Activated CD4-positive, alpha-beta memory T cell treated with anti-CD3 and anti-CD28 coated beads for 36 hours (primary cell): ENCODE results near the gene FKBP2. TPM values are rescaled to one million over a fixed set of nuclear protein-coding genes. Genes with fewer than 3 reads are reported as not detected.

ENCODE experiments used
- CTCF ChIA-PET: fragments of 350-600 bp; sonication (Branson Sonifier 250); formaldehyde crosslinking; loops from one replicate; lab custom pipeline; 2021; ENCODE audit warnings: antibody characterized with exemption, inconsistent platforms; lab: Charles Lee
- POLR2A ChIA-PET: fragments of 350-600 bp; sonication (Branson Sonifier 250); formaldehyde crosslinking; loops from one replicate; lab custom pipeline; 2021; ENCODE audit warnings: antibody characterized with exemption; lab: Charles Lee
- DNase-seq: peaks from one replicate; pipeline ENCODE4 v3.0.0-alpha.2; 2020
- H3K27ac Mint-ChIP-seq: one replicate; pipeline ENCODE4 v1.8.0; 2021; ENCODE audit warnings: mixed read lengths
- H3K27me3 Mint-ChIP-seq: one replicate; pipeline ENCODE4 v1.8.0; 2021; ENCODE audit warnings: mixed read lengths
- H3K36me3 Mint-ChIP-seq: one replicate; pipeline ENCODE4 v1.8.0; 2021; ENCODE audit warnings: mixed read lengths
- H3K4me1 Mint-ChIP-seq: one replicate; pipeline ENCODE4 v1.8.0; 2021; ENCODE audit warnings: low read depth, mixed read lengths
- H3K4me3 Mint-ChIP-seq: one replicate; pipeline ENCODE4 v1.8.0; 2021; ENCODE audit warnings: mild to moderate bottlenecking, mixed read lengths
- H3K9me3 Mint-ChIP-seq: one replicate; pipeline ENCODE4 v1.8.0; 2021; ENCODE audit warnings: mixed read lengths
- intact Hi-C: fragments of 100-400 bp; cut with micrococcal nuclease; formaldehyde crosslinking; loops from one replicate; pipeline ENCODE4 v1.15.1; 2023
- total RNA-seq, 2 experiments: library from RNA; stranded (reverse); gene quantifications; one replicate each; pipeline ENCODE4 v1.2.3, GENCODE V29; 2021

The FKBP2 gene
- total RNA-seq, 2 experiments from 2014 or later = 28.7 to 34.9 TPM

DNA sequence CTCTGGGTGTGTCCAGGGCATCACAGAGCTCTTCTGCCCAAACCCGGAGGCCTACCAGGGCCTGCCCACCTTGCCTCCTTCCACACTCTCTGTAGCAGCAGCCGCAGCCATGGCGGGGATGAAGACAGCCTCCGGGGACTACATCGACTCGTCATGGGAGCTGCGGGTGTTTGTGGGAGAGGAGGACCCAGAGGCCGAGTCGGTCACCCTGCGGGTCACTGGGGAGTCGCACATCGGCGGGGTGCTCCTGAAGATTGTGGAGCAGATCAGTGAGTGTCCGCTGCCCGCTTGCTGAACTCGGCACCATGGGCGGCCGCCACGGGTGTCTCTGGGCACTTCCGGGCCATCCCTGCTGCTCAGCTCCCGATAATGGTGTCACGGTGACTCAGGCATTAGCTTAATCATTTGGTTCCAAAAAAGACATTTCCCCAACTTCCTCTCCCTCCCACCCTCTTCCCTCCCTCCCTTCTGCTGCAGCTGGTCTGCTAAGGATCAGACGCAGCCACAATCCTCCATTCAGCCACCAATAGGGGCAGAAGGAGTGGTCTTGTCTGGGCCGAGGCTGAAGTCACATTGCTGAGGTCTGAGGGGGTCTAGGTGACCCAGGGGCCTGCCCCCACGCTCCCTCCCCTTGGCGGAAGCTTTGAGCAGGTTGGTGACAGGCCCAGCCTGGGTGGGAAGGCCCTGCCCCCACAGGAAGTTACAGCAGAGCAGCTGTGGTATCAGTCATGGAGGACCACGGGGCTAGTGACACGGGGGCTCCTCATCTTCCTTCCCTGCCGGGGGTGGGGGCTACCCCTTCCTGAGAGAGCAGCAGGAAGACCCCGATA, 33.4 kb upstream of the FKBP2 start:
- H3K27ac Mint-ChIP-seq = peak overlapping the region; percentile 99
- ChIA-PET CTCF (interaction anchor here (1.2 to 6.5 kb wide), 9 partner anchors 18 to 110 kb away, joined by 3 to 106 read pairs (median 12); partner anchors contain the start of genes CATSPERZ, ESRRA, NUDT22 and PPP1R14B), POLR2A (interaction anchor here (0.6 to 5.5 kb wide), 16 partner anchors 7 to 565 kb away, joined by 3 to 111 read pairs (median 11); partner anchors contain the start of genes ESRRA, FKBP2, NUDT22 and PRDX5)
- H3K27me3 Mint-ChIP-seq = no peaks in the 10 kb centered on the region
- DNase-seq = peak; percentile 93
- H3K36me3 Mint-ChIP-seq = peaks cover 59% of the 10 kb centered on the region
- H3K9me3 Mint-ChIP-seq = no peaks in the 10 kb centered on the region
- peaks cover 52% of the 10 kb centered on the region for H3K4me1 Mint-ChIP-seq
- intact Hi-C loops = loop anchor here (1.0 kb wide), 6 partner anchors 19 to 98 kb away; partner anchors contain the start of genes DNAJC4, ESRRA, NUDT22 and TRPT1
- H3K4me3 Mint-ChIP-seq = peak overlapping the region; percentile 96

DNA sequence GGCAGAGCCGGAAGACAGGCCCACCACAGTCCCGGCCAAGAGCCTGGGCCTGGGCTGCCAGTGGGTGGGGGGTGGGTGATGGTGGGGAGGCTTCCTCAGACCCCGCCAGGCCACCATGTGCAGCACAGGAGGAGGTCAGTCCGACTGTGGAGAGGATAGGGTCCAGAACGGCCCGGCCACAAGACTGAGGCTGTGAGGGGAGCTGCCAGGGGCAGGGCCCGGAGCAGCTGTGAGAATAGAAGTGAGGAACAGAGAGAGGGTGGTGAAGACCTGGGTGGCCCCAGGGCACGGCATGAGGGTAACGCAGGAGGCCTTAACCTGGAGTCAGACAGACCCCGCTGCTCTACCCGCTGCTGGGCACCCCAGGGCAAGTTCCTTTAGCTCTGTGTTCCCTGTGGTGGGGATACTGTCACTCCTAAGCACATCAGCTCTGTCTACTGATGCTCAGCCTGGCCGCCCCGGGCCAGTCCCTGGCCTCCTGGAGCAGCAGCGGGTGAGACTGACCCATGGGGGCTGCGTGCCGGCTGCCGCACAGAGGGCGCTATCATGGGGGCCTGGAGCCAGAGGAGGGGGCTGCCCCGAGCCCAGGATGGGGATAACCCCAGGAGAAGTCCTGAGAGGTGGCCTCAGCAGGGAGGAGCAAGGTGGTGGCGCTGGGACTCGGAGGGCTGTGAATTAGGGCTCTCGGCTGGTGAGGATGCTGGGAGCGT, 32.7 kb upstream of the FKBP2 start:
- no peak for DNase-seq

DNA sequence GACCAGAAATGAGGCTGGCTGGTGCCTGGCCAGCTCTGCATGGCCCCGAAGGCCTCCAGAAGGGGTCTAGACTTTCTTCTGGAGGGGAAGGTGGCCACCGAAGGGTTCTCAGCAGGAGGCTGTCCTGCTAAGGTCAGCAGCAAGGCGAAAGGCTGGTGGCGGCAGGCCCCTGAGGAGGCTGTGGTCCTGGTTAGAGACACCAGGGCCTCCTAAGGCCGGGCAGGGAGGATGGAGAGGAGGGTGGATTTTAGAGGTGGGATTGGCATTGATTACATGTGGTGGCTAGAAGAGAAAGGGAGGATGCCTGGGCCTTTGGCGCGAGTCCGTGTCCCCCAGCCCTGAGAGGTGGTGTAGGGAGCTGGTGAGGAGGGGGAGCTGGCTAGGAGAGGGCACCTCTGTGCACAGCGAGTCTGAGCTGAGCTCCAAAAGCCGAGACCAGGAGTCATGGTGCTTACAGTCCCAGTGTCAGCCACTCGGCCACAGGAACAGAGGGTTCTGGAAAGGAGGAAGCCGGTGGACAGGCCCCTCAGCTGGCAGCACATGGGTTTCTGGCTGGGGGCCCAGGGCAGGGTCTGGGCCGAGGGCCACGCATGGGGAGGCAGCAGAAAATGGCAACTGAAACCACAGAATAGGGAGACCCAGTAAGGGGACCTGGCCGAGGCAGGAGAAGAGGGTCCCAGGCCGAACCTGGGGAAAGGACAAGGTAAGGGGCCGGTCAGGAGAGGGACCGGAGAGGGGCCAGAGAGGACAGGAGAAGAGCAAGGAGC, 31.9 kb upstream of the FKBP2 start:
- Mint-ChIP-seq H3K27me3 (no peaks in the 10 kb centered on the region), H3K4me1 (peaks cover 48% of the 10 kb centered on the region), H3K27ac (peak overlapping the region; percentile 99), H3K9me3 (no peaks in the 10 kb centered on the region), H3K36me3 (peaks cover 51% of the 10 kb centered on the region), H3K4me3 (peak overlapping the region; percentile 96)
- no peak for DNase-seq
- POLR2A ChIA-PET = interaction anchor here (0.8 to 5.5 kb wide), 5 partner anchors 16 to 124 kb away, joined by 3 to 111 read pairs (median 36); partner anchors contain the start of genes NUDT22, STIP1 and TRPT1
- CTCF ChIA-PET = interaction anchor here (0.6 to 6.5 kb wide), 8 partner anchors 16 to 1455 kb away, joined by 3 to 106 read pairs (median 6); partner anchors contain the start of genes CATSPERZ, ESRRA, NUDT22 and STIP1
- intact Hi-C loops = no loop called here

More for the DNA sequence above, 32.7 kb upstream of the FKBP2 start:
- Mint-ChIP-seq H3K27ac (peak overlapping the region; percentile 99), H3K9me3 (no peaks in the 10 kb centered on the region), H3K4me1 (peaks cover 50% of the 10 kb centered on the region), H3K36me3 (peaks cover 54% of the 10 kb centered on the region), H3K4me3 (peak overlapping the region; percentile 96), H3K27me3 (no peaks in the 10 kb centered on the region)
- POLR2A ChIA-PET = interaction anchor here (1.0 to 5.5 kb wide), 13 partner anchors 17 to 125 kb away, joined by 3 to 111 read pairs (median 13); partner anchors contain the start of genes ESRRA, FKBP2, NUDT22 and PRDX5
- CTCF ChIA-PET = interaction anchor here (0.6 to 6.5 kb wide), 11 partner anchors 17 to 1454 kb away, joined by 3 to 106 read pairs (median 7); partner anchors contain the start of genes CATSPERZ, ESRRA, NUDT22 and PPP1R14B
- intact Hi-C loops = no loop called here

DNA sequence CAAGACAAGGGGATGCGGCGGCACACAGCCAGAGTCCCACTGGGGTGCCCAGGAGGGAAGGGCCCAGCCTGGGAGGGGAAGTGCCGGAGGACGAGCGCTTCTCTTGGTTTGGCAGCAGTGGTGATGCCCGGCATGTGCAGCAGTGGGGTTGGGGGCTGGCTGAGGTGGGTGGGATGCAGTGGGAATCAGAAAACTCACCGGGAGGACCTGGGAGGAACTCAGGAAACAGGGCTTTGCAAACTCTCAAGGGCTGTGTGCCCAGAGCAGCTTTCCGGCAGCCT, 31.4 kb upstream of the FKBP2 start:
- Mint-ChIP-seq H3K27me3 (no peaks in the 10 kb centered on the region), H3K36me3 (peaks cover 50% of the 10 kb centered on the region), H3K4me3 (no peak overlapping the region), H3K27ac (peak overlapping the region; percentile 28), H3K4me1 (peaks cover 45% of the 10 kb centered on the region), H3K9me3 (no peaks in the 10 kb centered on the region)
- ChIA-PET POLR2A (interaction anchor here (0.8 to 5.5 kb wide), 2 partner anchors 16 to 34 kb away, joined by 3 to 66 read pairs; partner anchors contain the start of genes NUDT22 and TRPT1), CTCF (interaction anchor here (0.9 to 6.5 kb wide), 3 partner anchors 16 to 93 kb away, joined by 3 to 106 read pairs (median 38); partner anchors contain the start of genes CATSPERZ, ESRRA, NUDT22 and TRPT1)
- no peak for DNase-seq
- intact Hi-C loops = no loop called here

DNA sequence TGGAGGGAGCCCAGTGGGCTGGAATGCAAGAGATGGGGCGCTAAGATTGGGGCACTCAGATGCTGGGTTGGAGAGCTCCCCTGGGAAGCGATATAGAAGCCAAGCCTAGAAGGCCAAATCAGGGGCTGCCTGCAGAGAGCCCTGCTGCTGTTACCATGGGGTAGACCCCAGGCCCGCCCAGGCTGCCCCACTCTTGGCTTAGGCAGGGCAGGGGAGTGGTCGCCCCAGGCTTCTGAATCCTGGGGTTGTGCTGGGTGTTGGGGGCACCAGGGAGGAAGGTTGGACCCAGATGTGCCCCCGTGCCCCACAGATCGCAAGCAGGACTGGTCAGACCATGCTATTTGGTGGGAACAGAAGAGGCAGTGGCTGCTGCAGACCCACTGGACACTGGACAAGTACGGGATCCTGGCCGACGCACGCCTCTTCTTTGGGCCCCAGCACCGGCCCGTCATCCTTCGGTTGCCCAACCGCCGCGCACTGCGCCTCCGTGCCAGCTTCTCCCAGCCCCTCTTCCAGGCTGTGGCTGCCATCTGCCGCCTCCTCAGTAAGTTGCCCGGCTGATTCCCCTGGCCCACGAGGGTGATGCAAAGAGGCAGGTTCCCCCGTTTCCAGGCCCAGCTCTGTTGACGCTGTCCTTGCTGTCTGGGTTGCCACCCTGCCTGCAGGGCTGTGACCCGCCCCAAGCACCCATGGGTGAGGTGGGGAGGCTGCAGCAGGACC, 30.4 kb upstream of the FKBP2 start:
- Mint-ChIP-seq H3K27me3 (no peaks in the 10 kb centered on the region), H3K4me3 (no peak overlapping the region), H3K4me1 (peaks cover 47% of the 10 kb centered on the region), H3K9me3 (no peaks in the 10 kb centered on the region), H3K36me3 (peaks cover 54% of the 10 kb centered on the region), H3K27ac (peak overlapping the region; percentile 28)
- intact Hi-C loops = no loop called here
- no peak for DNase-seq
- ChIA-PET POLR2A (interaction anchor here (5.5 kb wide), 1 partner anchor 15 kb away, joined by 66 read pairs; the partner anchor contains the start of genes NUDT22 and TRPT1), CTCF (interaction anchor here (0.9 kb wide), 1 partner anchor 16 kb away, joined by 3 read pairs; the partner anchor contains the start of gene NUDT22)

DNA sequence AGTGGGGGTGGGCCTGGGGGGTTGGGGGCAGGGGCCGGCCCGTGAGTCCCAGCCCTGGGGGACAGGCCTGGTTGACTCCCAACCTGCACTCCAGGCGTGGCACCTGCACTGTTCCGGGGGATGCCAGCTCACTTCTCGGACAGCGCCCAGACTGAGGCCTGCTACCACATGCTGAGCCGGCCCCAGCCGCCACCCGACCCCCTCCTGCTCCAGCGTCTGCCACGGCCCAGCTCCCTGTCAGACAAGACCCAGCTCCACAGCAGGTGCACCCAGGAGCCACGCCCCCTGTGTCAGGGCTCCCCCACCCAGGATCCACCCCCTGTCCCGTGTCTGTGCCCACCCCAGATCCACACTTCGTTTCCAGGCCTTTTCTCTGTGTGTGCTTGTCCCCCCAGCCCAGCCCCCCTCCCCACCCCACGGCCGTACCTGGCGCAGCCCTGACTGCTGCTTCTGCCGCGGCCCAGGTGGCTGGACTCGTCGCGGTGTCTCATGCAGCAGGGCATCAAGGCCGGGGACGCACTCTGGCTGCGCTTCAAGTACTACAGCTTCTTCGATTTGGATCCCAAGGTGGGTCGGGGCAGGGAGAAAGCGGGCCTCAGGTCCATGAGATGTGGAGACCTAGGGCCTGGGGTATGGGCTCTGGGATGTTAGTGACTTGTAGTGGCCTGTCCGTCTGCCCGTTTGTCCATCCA, 29.6 kb upstream of the FKBP2 start:
- H3K36me3 Mint-ChIP-seq = peaks cover 54% of the 10 kb centered on the region
- no peaks in the 10 kb centered on the region for H3K9me3 Mint-ChIP-seq
- peaks cover 38% of the 10 kb centered on the region for H3K4me1 Mint-ChIP-seq
- DNase-seq = no peak
- H3K27ac Mint-ChIP-seq = no peak overlapping the region
- CTCF ChIA-PET = interaction anchor here (1.1 kb wide), 1 partner anchor 48 kb away, joined by 3 read pairs; no protein-coding TSS in a partner anchor
- POLR2A ChIA-PET = interaction anchor here (5.5 kb wide), 1 partner anchor 14 kb away, joined by 66 read pairs; the partner anchor contains the start of genes NUDT22 and TRPT1
- intact Hi-C loops = no loop called here
- H3K27me3 Mint-ChIP-seq = no peaks in the 10 kb centered on the region
- no peak overlapping the region for H3K4me3 Mint-ChIP-seq

DNA sequence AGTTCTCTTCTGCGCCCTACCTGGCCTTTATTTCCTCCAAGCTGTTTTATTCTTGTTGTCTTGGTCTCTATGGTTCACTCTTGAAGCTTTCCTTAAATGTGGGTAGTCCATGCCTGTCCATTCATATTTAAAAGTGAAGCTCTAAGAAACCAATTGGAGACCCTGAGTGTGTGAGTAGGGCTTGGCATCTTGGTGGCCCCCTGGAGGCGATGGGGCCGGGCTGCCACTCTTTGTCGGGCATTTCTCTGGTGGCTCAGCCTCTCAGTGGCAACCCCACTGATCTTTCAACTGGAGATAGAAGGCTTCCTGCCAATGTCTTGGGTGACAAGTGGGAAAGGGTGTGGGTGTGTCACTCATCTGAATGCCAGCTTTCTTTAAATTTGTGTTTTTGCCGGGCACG, 24.0 kb upstream of the FKBP2 start:
- H3K36me3 Mint-ChIP-seq = peaks cover 35% of the 10 kb centered on the region
- no peaks in the 10 kb centered on the region for H3K27me3 Mint-ChIP-seq
- no peak overlapping the region for H3K4me3 Mint-ChIP-seq
- intact Hi-C loops = no loop called here
- H3K9me3 Mint-ChIP-seq = no peaks in the 10 kb centered on the region
- H3K27ac Mint-ChIP-seq = no peak overlapping the region
- H3K4me1 Mint-ChIP-seq = peaks cover 19% of the 10 kb centered on the region
- DNase-seq = no peak
- CTCF ChIA-PET = interaction anchor here (0.6 to 1.8 kb wide), 4 partner anchors 8 to 86 kb away, joined by 3 to 9 read pairs (median 3); partner anchors contain the start of genes FERMT3, NUDT22 and TRPT1
- POLR2A ChIA-PET = interaction anchor here (1.5 to 2.8 kb wide), 2 partner anchors 7 to 10 kb away, joined by 5 to 15 read pairs; no protein-coding TSS in a partner anchor

DNA sequence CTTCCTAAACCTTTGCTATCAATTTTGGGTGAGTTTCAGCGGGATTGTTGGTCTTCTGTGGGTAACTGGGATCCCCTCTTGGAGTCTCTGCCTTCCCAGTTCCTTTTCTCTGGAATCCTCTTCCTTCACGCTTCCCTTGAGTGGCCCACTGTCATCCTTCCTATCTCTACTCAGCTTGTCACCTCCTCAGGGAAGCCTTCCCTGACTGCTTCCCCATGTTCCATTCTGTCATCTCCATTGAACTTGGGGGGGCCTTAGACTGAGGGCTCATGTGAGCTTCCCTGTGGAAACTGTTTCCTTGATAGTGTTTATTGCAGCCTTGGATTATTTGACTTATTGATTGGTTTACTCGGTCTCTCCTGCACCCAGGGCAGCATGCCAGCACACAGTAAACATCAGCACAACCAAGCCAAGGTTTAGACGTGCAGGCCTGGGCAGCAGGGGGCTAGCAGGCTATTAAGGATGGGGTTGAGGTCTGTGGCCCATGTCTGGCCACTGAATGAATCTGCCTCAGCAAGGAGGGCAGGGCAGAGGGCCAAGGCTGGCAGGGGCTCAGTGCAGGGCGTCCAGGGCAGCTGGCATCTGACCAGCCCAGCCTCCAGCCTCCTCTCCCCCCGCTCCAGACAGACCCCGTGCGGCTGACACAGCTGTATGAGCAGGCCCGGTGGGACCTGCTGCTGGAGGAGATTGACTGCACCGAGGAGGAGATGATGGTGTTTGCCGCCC, 22.1 kb upstream of the FKBP2 start:
- ChIA-PET POLR2A (interaction anchor here (0.6 kb wide), 1 partner anchor 897 kb away, joined by 3 read pairs; no protein-coding TSS in a partner anchor), CTCF (no interaction called here)
- Mint-ChIP-seq H3K27me3 (no peaks in the 10 kb centered on the region), H3K9me3 (no peaks in the 10 kb centered on the region), H3K4me1 (peaks cover 11% of the 10 kb centered on the region), H3K27ac (no peak overlapping the region), H3K36me3 (peaks cover 27% of the 10 kb centered on the region), H3K4me3 (no peak overlapping the region)
- DNase-seq = no peak
- intact Hi-C loops = no loop called here

DNA sequence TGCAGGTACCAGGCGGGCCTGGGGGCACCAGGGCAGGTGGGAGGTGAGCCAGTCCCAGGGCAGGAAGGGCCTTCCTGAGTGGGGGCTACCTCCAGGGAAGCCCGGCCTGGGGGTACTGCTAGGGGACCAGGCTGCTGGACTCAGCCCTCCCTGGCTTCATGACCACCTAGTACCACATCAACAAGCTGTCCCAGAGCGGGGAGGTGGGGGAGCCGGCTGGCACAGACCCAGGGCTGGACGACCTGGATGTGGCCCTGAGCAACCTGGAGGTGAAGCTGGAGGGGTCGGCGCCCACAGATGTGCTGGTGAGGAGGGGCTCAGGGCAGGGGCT, 21.6 kb upstream of the FKBP2 start:
- DNase-seq = no peak
- Mint-ChIP-seq H3K27me3 (no peaks in the 10 kb centered on the region), H3K36me3 (peaks cover 22% of the 10 kb centered on the region), H3K4me1 (peaks cover 12% of the 10 kb centered on the region), H3K4me3 (no peak overlapping the region), H3K9me3 (no peaks in the 10 kb centered on the region), H3K27ac (no peak overlapping the region)
- intact Hi-C loops = no loop called here
- CTCF ChIA-PET = no interaction called here
- POLR2A ChIA-PET = no interaction called here

DNA sequence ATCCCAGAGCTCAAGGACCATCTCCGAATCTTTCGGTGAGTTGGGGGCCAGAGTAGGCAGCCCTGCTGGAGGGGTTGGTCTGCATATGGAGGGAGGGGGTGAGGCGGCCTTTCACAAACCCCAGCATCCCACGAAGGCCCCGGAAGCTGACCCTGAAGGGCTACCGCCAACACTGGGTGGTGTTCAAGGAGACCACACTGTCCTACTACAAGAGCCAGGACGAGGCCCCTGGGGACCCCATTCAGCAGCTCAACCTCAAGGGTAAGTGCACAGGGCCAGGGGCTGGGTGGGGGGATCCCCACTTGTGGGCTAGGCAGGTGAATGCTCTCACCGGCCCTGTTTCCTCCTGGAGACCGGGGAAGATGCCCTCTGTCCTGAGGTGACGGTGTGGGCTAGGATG, 21.1 kb upstream of the FKBP2 start:
- ChIA-PET CTCF (no interaction called here), POLR2A (no interaction called here)
- H3K4me3 Mint-ChIP-seq = no peak overlapping the region
- intact Hi-C loops = no loop called here
- H3K27ac Mint-ChIP-seq = no peak overlapping the region
- no peaks in the 10 kb centered on the region for H3K9me3 Mint-ChIP-seq
- H3K4me1 Mint-ChIP-seq = peaks cover 10% of the 10 kb centered on the region
- no peaks in the 10 kb centered on the region for H3K27me3 Mint-ChIP-seq
- no peak for DNase-seq
- H3K36me3 Mint-ChIP-seq = peaks cover 20% of the 10 kb centered on the region
